ENCODE data around the gene B4GAT1. TPM values are rescaled to one million over a fixed set of nuclear protein-coding genes. Genes with fewer than 3 reads are reported as not detected.
A peak's percentile ranks its signal among the peaks of the same experiment; 100 is the strongest.

B4GAT1 gene
- total and polyA plus RNA-seq, 2 donors (not counting 1 experiment from before 2014, with no cell fraction given): 1.4 to 5.2 TPM

GRCh38 chr11:66325263-66325671 lies 22.2 kb downstream of the B4GAT1 start:
- no peak overlapping the region for H3K9ac ChIP-seq (ENCODE audit: low read length)
- H3K4me2 ChIP-seq (replicated peaks; ENCODE audit: low read depth, low read length, poor library complexity, severe bottlenecking): no peak overlapping the region
- no peak for ATAC-seq (ENCODE audit: low read depth)
- Mint-ChIP-seq H3K9me3 (ENCODE audit: insufficient read depth) (no peaks in the 10 kb centered on the region), H3K4me3 (no peak overlapping the region), H3K27me3 (no peaks in the 10 kb centered on the region), H3K27ac (no peak overlapping the region), H3K4me1 (peaks cover 16% of the 10 kb centered on the region)
- WGBS (ENCODE audit: insufficient coverage): 38% methylated on average over 8 of the region's 8 CpGs
- H3K27me3 ChIP-seq (replicated peaks in 1 of 4; ENCODE audit: control extremely low read depth in 1 of 4, control insufficient read depth in 3 of 4, insufficient read depth in 4 of 4, low read length in 3 of 4): no peaks in the 10 kb centered on the region
- H3K4me1 ChIP-seq (ENCODE audit: control insufficient read depth in 2 of 2, insufficient read depth in 2 of 2, low read length in 2 of 2): peaks cover 15 to 25% of the 10 kb centered on the region in 2 donors
- no peak overlapping the region for H3K4me3 ChIP-seq (ENCODE audit: control extremely low read depth in 1 of 5, extremely low read depth in 1 of 5, insufficient read depth in 1 of 5, low read depth in 2 of 5, low read length in 4 of 5)
- intact Hi-C loops (cut with micrococcal nuclease): no loop called here
- no peaks in the 10 kb centered on the region for H3K79me2 ChIP-seq (ENCODE audit: control insufficient read depth, insufficient read depth, low read length)
- CTCF ChIA-PET: interaction anchor here (2.1 kb wide), 1 partner anchor 13 kb away, joined by 21 read pairs; no protein-coding TSS in a partner anchor
- TF ChIP-seq EZH2 (IDR thresholded peaks at IDR 0.05; ENCODE audit: borderline replicate concordance, insufficient read depth, low read depth, low read length, poor library complexity, severe bottlenecking) (no peak), CTCF (IDR thresholded peaks at IDR 0.05) (no peak)
- no peaks in the 10 kb centered on the region for H3K36me3 ChIP-seq (replicated peaks in 1 of 2; ENCODE audit: control extremely low read depth in 1 of 2, control insufficient read depth in 1 of 2, extremely low read depth in 1 of 2, insufficient read depth in 2 of 2, low read length in 1 of 2)
- POLR2A ChIA-PET: no interaction called here
- peak; percentile 12 for DNase-seq
- H3K9me3 ChIP-seq (ENCODE audit: control extremely low read depth in 1 of 3, control insufficient read depth in 2 of 3, insufficient read depth in 1 of 3, low read length in 2 of 3): no peaks in the 10 kb centered on the region
- no peaks in the 10 kb centered on the region for H4K20me1 ChIP-seq (ENCODE audit: control insufficient read depth, insufficient read depth, low read length, poor library complexity, severe bottlenecking)
- no peak overlapping the region for H3K27ac ChIP-seq (ENCODE audit: low read length in 2 of 2)
- H2AFZ ChIP-seq (ENCODE audit: insufficient read depth, low read depth, low read length, poor library complexity, severe bottlenecking): no peak overlapping the region

- no peak for ATAC-seq (ENCODE audit: low read depth)
- intact Hi-C loops (cut with micrococcal nuclease): no loop called here
- no peak for TF ChIP-seq EZH2 (IDR thresholded peaks at IDR 0.05; ENCODE audit: borderline replicate concordance, insufficient read depth, low read depth, low read length, poor library complexity, severe bottlenecking)
- TF ChIP-seq CTCF (IDR thresholded peaks at IDR 0.05): no peak
- no peak overlapping the region for H3K4me3 Mint-ChIP-seq
- CTCF ChIA-PET: interaction anchor here (2.1 kb wide), 1 partner anchor 12 kb away, joined by 21 read pairs; no protein-coding TSS in a partner anchor
- H3K4me1 ChIP-seq (ENCODE audit: control insufficient read depth in 2 of 2, insufficient read depth in 2 of 2, low read length in 2 of 2): peaks cover 15 to 25% of the 10 kb centered on the region in 2 donors
- no peak for DNase-seq
- POLR2A ChIA-PET: no interaction called here
- H3K27ac ChIP-seq (ENCODE audit: low read length in 2 of 2): no peak overlapping the region
- H3K9me3 Mint-ChIP-seq (ENCODE audit: insufficient read depth): no peaks in the 10 kb centered on the region
- peaks cover 19% of the 10 kb centered on the region for H3K4me1 Mint-ChIP-seq
- H3K27me3 ChIP-seq (replicated peaks in 1 of 4; ENCODE audit: control extremely low read depth in 1 of 4, control insufficient read depth in 3 of 4, insufficient read depth in 4 of 4, low read length in 3 of 4): no peaks in the 10 kb centered on the region
- H3K4me2 ChIP-seq (replicated peaks; ENCODE audit: low read depth, low read length, poor library complexity, severe bottlenecking): no peak overlapping the region
- H3K4me3 ChIP-seq (ENCODE audit: control extremely low read depth in 1 of 5, extremely low read depth in 1 of 5, insufficient read depth in 1 of 5, low read depth in 2 of 5, low read length in 4 of 5): no peak overlapping the region
- no peak overlapping the region for H3K27ac Mint-ChIP-seq
- H3K27me3 Mint-ChIP-seq: no peaks in the 10 kb centered on the region
- no peak overlapping the region for H3K9ac ChIP-seq (ENCODE audit: low read length)
- no peaks in the 10 kb centered on the region for H3K9me3 ChIP-seq (ENCODE audit: control extremely low read depth in 1 of 3, control insufficient read depth in 2 of 3, insufficient read depth in 1 of 3, low read length in 2 of 3)
- WGBS (ENCODE audit: insufficient coverage): 78% methylated on average over 1 of the region's 10 CpGs
- no peaks in the 10 kb centered on the region for H3K36me3 ChIP-seq (replicated peaks in 1 of 2; ENCODE audit: control extremely low read depth in 1 of 2, control insufficient read depth in 1 of 2, extremely low read depth in 1 of 2, insufficient read depth in 2 of 2, low read length in 1 of 2)
- H3K79me2 ChIP-seq (ENCODE audit: control insufficient read depth, insufficient read depth, low read length): no peaks in the 10 kb centered on the region
- H2AFZ ChIP-seq (ENCODE audit: insufficient read depth, low read depth, low read length, poor library complexity, severe bottlenecking): no peak overlapping the region
- no peaks in the 10 kb centered on the region for H4K20me1 ChIP-seq (ENCODE audit: control insufficient read depth, insufficient read depth, low read length, poor library complexity, severe bottlenecking)
Observed at GRCh38 chr11:66324664-66325063, 22.8 kb downstream of the B4GAT1 start.
